Skeletal muscle tissue (tissue), 4 donors: ENCODE data around the gene XYLB. TPM values are rescaled to one million over a fixed set of nuclear protein-coding genes. Genes with fewer than 3 reads are reported as not detected.
"Not testable (repeated sequence)": the region's sequence is repeated elsewhere in the genome, so short reads cannot be mapped to it uniquely, and the experiment has no call there.

Experiments
- H3K27ac ChIP-seq: one replicate; pipeline ENCODE4 v1.7.0; 2013; ENCODE audit warnings: mild to moderate bottlenecking, low read depth, low read length, inconsistent platforms
- H3K27me3 ChIP-seq, 3 donors: one replicate each; pipeline ENCODE4 v1.7.0; 2013; ENCODE audit warnings: low read length in 3 of 3; ENCODE audit not compliant: control insufficient read depth in 3 of 3, insufficient read depth in 3 of 3
- H3K36me3 ChIP-seq, 3 donors: one replicate each; pipeline ENCODE4 v1.7.0; 2013; ENCODE audit warnings: low read length in 3 of 3; ENCODE audit not compliant: control insufficient read depth in 3 of 3, insufficient read depth in 3 of 3
- H3K4me1 ChIP-seq, 3 donors: one replicate each; pipeline ENCODE4 v1.7.0; 2013; ENCODE audit warnings: low read length in 3 of 3, mild to moderate bottlenecking in 3 of 3; ENCODE audit not compliant: control insufficient read depth in 3 of 3, insufficient read depth in 3 of 3
- H3K4me3 ChIP-seq, 3 donors: one replicate each; pipeline ENCODE4 v1.7.0; 2013; ENCODE audit warnings: low read length in 3 of 3
- H3K9ac ChIP-seq, 3 donors: one replicate each; pipeline ENCODE4 v1.7.0; 2013; ENCODE audit warnings: low read length in 3 of 3, mild to moderate bottlenecking in 3 of 3, moderate library complexity in 2 of 3, low read depth in 1 of 3
- H3K9me3 ChIP-seq, 3 donors: one replicate each; pipeline ENCODE4 v1.7.0; 2013; ENCODE audit warnings: low read length in 3 of 3; ENCODE audit not compliant: control insufficient read depth in 3 of 3
- total RNA-seq: library from RNA; depleted of rRNA; stranded (reverse); fragments of >200 nt; gene quantifications from one replicate; pipeline ENCODE4 v1.2.3, GENCODE V29; 2014
- donor health status: Osteomylitis.

Gene XYLB
- total RNA-seq, 1 donor from 2014 or later = 7.3 TPM

GRCh38 chr3:38387862-38388261, 41.3 kb downstream of the XYLB start:
- peaks cover 0 to 2% (median 1%) of the 10 kb centered on the region in 3 donors for H3K36me3 ChIP-seq
- no peaks in the 10 kb centered on the region for H3K4me1 ChIP-seq
- H3K9ac ChIP-seq = no peak overlapping the region
- no peak overlapping the region for H3K27ac ChIP-seq
- no peaks in the 10 kb centered on the region for H3K27me3 ChIP-seq
- H3K4me3 ChIP-seq = no peak overlapping the region
- peaks cover 0 to 4% (median 0%) of the 10 kb centered on the region in 3 donors for H3K9me3 ChIP-seq

DNA sequence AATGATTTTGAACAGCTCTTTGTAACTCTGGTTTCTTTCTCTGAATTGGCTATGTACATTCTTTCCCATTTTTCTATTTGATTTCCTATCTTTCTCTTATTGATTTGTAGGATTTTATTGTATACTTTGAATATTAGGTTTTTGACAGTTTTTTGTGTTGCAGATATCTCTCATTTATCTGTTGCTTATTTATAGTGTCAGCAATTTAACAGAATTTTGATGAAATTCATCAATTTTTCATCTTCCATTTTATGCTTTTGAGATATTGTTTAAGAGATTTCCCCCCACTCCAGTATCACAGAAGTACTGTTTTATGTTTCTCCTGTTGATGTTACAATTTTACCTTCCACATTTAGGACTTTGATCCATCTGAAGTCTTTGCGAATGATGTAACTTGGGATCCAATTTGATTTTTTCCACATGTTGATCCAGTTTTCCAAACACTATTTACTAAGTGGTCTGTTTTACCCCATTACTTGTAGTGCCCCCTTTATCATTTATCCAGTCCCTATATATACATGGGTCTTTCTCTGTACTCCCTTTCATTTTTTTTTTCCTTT, 46.1 kb downstream of the XYLB start:
- Histone ChIP-seq H3K27me3 (no peaks in the 10 kb centered on the region), H3K4me1 (no peaks in the 10 kb centered on the region), H3K27ac (no peak overlapping the region), H3K4me3 (no peak overlapping the region), H3K9ac (no peak overlapping the region), H3K36me3 (peaks cover 3 to 11% (median 7%) of the 10 kb centered on the region in 3 donors), H3K9me3 (no peaks in the 10 kb centered on the region)

GRCh38 chr3:38396239-38396638, 49.7 kb downstream of the XYLB start:
- H3K9ac ChIP-seq = no peak overlapping the region
- peaks cover 9 to 15% (median 12%) of the 10 kb centered on the region in 3 donors for H3K36me3 ChIP-seq
- H3K9me3 ChIP-seq = no peaks in the 10 kb centered on the region
- no peak overlapping the region for H3K27ac ChIP-seq
- H3K4me1 ChIP-seq = no peaks in the 10 kb centered on the region
- H3K27me3 ChIP-seq = no peaks in the 10 kb centered on the region
- no peak overlapping the region for H3K4me3 ChIP-seq

GRCh38 chr3:38396861-38397260, 50.3 kb downstream of the XYLB start:
- Histone ChIP-seq H3K9me3 (no peaks in the 10 kb centered on the region), H3K9ac (no peak overlapping the region), H3K27ac (no peak overlapping the region), H3K36me3 (peaks cover 14 to 18% (median 15%) of the 10 kb centered on the region in 3 donors), H3K4me3 (no peak overlapping the region), H3K27me3 (no peaks in the 10 kb centered on the region), H3K4me1 (no peaks in the 10 kb centered on the region)

DNA sequence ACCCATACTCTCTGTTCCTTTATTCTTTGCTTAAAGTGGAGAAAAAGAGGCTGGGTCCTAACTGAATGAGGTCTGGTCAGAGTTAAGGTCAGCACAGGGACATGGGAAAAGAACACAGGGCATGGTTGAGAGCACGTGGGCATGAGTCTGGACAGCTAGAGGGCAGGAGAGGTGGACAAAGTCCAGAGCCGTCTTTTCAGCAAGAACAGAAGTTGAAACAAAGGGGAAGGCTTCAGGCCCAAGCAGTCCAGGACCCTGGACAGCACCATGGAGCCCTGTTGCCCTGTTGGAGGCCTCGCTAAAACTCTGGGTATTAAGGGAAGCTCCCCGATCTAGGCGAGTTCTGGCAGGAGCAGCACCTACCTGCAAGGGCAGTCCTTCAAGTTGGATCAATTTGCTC, 50.7 kb downstream of the XYLB start:
- H3K9me3 ChIP-seq = no peaks in the 10 kb centered on the region
- H3K4me1 ChIP-seq = no peaks in the 10 kb centered on the region
- H3K27me3 ChIP-seq = no peaks in the 10 kb centered on the region
- peaks cover 15 to 21% (median 16%) of the 10 kb centered on the region in 3 donors for H3K36me3 ChIP-seq
- no peak overlapping the region for H3K9ac ChIP-seq
- no peak overlapping the region for H3K4me3 ChIP-seq
- H3K27ac ChIP-seq = no peak overlapping the region

- Histone ChIP-seq H3K9me3 (no peaks in the 10 kb centered on the region), H3K9ac (no peak overlapping the region), H3K27ac (no peak overlapping the region), H3K36me3 (peaks cover 4 to 14% (median 13%) of the 10 kb centered on the region in 3 donors), H3K27me3 (no peaks in the 10 kb centered on the region), H3K4me3 (no peak overlapping the region), H3K4me1 (peaks cover 0 to 4% (median 0%) of the 10 kb centered on the region in 3 donors)
Observed at GRCh38 chr3:38401246-38401962, 54.8 kb downstream of the XYLB start.

DNA sequence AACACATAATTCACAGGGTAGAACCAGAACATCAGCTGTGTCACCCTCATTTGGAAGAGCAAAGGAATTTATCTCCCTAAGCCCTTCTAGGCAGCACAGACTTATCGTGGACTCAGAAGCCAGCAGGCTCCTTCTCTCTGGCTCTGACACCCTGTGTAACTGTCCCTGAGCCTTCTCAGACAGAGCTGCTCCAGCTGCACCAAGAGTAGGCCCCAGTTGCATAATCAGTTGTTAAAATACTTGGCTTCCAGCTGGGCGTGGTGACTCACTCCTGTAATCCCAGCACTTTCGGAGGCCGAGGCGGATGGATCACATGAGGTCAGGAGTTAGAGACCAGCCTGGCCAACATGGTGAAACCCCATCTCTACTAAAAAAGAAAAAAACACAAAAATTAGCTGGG, 57.7 kb downstream of the XYLB start:
- H3K4me1 ChIP-seq = peaks cover 0 to 4% (median 0%) of the 10 kb centered on the region in 3 donors
- H3K36me3 ChIP-seq = peaks cover 3 to 14% (median 13%) of the 10 kb centered on the region in 3 donors
- H3K9ac ChIP-seq = no peak overlapping the region
- no peak overlapping the region for H3K4me3 ChIP-seq
- H3K27me3 ChIP-seq = no peaks in the 10 kb centered on the region
- H3K27ac ChIP-seq = no peak overlapping the region
- no peaks in the 10 kb centered on the region for H3K9me3 ChIP-seq

DNA sequence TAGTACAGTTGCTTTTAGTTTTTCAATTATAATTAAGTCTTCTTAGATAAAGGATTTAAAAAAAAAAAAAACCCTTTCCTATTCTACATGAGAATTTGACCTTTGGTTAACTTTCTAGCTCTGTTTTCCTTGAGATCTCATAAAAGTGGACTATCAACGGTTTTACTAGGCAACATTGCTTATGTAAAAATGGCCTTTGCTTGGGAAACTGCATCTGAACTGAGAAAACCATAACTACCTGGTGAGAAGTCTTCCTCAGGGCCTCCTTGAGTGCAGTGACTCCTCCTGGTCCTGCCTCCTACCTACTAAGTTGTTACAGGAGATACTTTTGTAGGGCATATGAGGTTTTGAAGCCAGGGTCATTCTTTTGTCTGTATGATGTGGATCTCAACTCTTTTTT, 65.0 kb downstream of the XYLB start:
- Histone ChIP-seq H3K4me3 (no peak overlapping the region), H3K27me3 (no peaks in the 10 kb centered on the region), H3K27ac (no peak overlapping the region), H3K4me1 (no peaks in the 10 kb centered on the region), H3K9ac (no peak overlapping the region), H3K9me3 (no peaks in the 10 kb centered on the region), H3K36me3 (no peaks in the 10 kb centered on the region)

- not testable (repeated sequence) for H3K4me3 ChIP-seq, H3K9me3 ChIP-seq, H3K9ac ChIP-seq, H3K36me3 ChIP-seq, H3K4me1 ChIP-seq, H3K27ac ChIP-seq, H3K27me3 ChIP-seq
Observed at GRCh38 chr3:38420758-38421157, 74.2 kb downstream of the XYLB start.

DNA sequence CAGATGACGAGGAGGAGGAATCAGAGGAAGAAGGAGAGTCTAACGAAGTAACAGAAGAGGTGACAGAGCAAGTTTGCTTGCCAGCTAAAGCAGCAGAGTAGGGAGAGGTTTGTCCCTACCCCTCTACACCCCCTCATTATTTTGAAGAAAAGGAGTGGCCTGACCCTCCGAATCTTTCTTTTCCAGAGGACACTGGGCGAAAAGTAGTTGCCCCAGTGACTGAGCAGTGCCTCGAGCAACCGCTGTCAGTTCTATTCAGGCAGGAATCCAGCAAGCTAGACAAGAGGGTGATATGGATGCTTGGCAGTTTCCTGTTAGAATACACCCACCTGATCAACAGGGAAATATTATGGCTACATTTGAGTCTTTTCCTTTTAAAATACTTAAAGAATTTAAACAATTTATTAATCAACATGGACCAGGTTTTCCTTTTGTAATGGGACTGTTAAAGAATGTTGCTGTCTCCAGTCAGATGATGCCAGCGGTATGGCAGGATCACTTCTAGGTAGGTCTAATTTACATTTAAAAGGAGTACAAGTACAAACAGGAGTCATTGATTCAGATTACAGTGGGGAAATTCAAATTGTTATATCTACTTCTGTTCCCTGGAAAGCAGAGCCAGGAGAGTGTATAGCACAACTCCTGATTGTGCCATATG, 75.2 kb downstream of the XYLB start:
- no peak overlapping the region for H3K9ac ChIP-seq
- no peak overlapping the region for H3K27ac ChIP-seq
- H3K27me3 ChIP-seq = no peaks in the 10 kb centered on the region
- no peaks in the 10 kb centered on the region for H3K36me3 ChIP-seq
- no peaks in the 10 kb centered on the region for H3K4me1 ChIP-seq
- no peak overlapping the region for H3K4me3 ChIP-seq
- H3K9me3 ChIP-seq = no peaks in the 10 kb centered on the region
